ENCODE data around the gene LITAF. TPM values are rescaled to one million over a fixed set of nuclear protein-coding genes. Genes with fewer than 3 reads are reported as not detected.
"Not testable (repeated sequence)": the region's sequence is repeated elsewhere in the genome, so short reads cannot be mapped to it uniquely, and the experiment has no call there.

Gene LITAF
- total RNA-seq, 1 donor from 2014 or later, result 17.2 TPM

- Histone ChIP-seq H3K36me3 (ENCODE audit: control insufficient read depth in 3 of 3, insufficient read depth in 3 of 3, low read length in 3 of 3) (no peaks in the 10 kb centered on the region), H3K9ac (ENCODE audit: low read depth in 1 of 3, low read length in 3 of 3) (no peak overlapping the region), H3K27ac (ENCODE audit: low read depth, low read length) (no peak overlapping the region), H3K27me3 (ENCODE audit: control insufficient read depth in 3 of 3, insufficient read depth in 3 of 3, low read length in 3 of 3) (no peaks in the 10 kb centered on the region), H3K4me1 (ENCODE audit: control insufficient read depth in 3 of 3, insufficient read depth in 3 of 3, low read length in 3 of 3) (peaks cover 0 to 10% (median 8%) of the 10 kb centered on the region in 3 donors), H3K4me3 (ENCODE audit: low read length in 3 of 3) (no peak overlapping the region), H3K9me3 (ENCODE audit: control insufficient read depth in 3 of 3, low read length in 3 of 3) (no peaks in the 10 kb centered on the region)
These were observed 15.6 kb upstream of the LITAF start for GRCh38 chr16:11602321-11602720.

- Histone ChIP-seq H3K27ac (ENCODE audit: low read depth, low read length) (no peak overlapping the region), H3K9me3 (ENCODE audit: control insufficient read depth in 3 of 3, low read length in 3 of 3) (no peaks in the 10 kb centered on the region), H3K9ac (ENCODE audit: low read depth in 1 of 3, low read length in 3 of 3) (no peak overlapping the region), H3K4me1 (ENCODE audit: control insufficient read depth in 3 of 3, insufficient read depth in 3 of 3, low read length in 3 of 3) (peaks cover 0 to 11% (median 4%) of the 10 kb centered on the region in 3 donors), H3K36me3 (ENCODE audit: control insufficient read depth in 3 of 3, insufficient read depth in 3 of 3, low read length in 3 of 3) (no peaks in the 10 kb centered on the region), H3K4me3 (ENCODE audit: low read length in 3 of 3) (no peak overlapping the region), H3K27me3 (ENCODE audit: control insufficient read depth in 3 of 3, insufficient read depth in 3 of 3, low read length in 3 of 3) (no peaks in the 10 kb centered on the region)
These were observed 15.2 kb upstream of the LITAF start for GRCh38 chr16:11601911-11602310.

DNA sequence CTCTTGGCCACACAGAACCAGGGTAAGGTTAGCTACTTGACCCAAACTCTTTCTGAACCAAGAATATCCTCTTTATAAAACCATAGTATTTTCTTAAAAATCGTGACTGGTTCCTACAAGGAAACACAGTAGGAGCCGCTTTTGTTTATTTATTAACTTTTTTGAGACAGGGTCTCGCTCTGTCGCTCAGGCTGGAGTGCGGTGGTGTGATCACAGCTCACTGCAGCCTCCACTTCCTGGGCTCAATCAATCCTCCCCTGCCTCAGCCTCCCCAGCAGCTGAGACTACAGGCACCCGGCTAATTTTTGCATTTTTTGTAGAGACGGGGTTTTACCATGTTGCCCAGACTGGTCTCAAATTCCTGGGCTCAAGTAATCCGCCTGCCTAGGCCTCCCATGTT, 14.7 kb upstream of the LITAF start:
- Histone ChIP-seq H3K27ac (ENCODE audit: low read depth, low read length) (no peak overlapping the region), H3K4me3 (ENCODE audit: low read length in 3 of 3) (no peak overlapping the region), H3K9me3 (ENCODE audit: control insufficient read depth in 3 of 3, low read length in 3 of 3) (no peaks in the 10 kb centered on the region), H3K9ac (ENCODE audit: low read depth in 1 of 3, low read length in 3 of 3) (no peak overlapping the region), H3K27me3 (ENCODE audit: control insufficient read depth in 3 of 3, insufficient read depth in 3 of 3, low read length in 3 of 3) (no peaks in the 10 kb centered on the region), H3K36me3 (ENCODE audit: control insufficient read depth in 3 of 3, insufficient read depth in 3 of 3, low read length in 3 of 3) (no peaks in the 10 kb centered on the region), H3K4me1 (ENCODE audit: control insufficient read depth in 3 of 3, insufficient read depth in 3 of 3, low read length in 3 of 3) (peaks cover 0 to 11% (median 0%) of the 10 kb centered on the region in 3 donors)

DNA sequence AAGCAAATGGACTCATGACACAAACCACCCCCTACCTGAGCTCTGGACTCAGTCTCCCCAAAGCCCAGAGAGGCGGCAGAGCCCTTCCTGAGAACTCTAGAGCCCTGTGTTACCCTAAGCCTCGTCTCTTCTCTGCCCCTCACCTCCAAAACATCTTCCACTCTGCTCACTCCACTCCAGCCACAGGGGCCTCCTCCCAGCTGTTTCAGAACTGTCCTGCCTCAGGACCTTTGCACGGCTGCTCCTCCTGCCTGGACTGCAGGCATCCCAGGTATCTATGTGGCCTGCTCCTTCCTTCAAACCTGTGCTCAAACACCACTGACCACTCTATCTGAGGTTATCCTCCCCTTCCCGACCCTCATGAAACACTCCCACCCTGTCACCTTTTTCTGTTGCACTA, 12.9 kb upstream of the LITAF start:
- H3K27ac ChIP-seq (ENCODE audit: low read depth, low read length), result no peak overlapping the region
- no peaks in the 10 kb centered on the region for H3K36me3 ChIP-seq (ENCODE audit: control insufficient read depth in 3 of 3, insufficient read depth in 3 of 3, low read length in 3 of 3)
- H3K4me3 ChIP-seq (ENCODE audit: low read length in 3 of 3), result no peak overlapping the region
- no peaks in the 10 kb centered on the region for H3K9me3 ChIP-seq (ENCODE audit: control insufficient read depth in 3 of 3, low read length in 3 of 3)
- H3K4me1 ChIP-seq (ENCODE audit: control insufficient read depth in 3 of 3, insufficient read depth in 3 of 3, low read length in 3 of 3), result peaks cover 0 to 10% (median 2%) of the 10 kb centered on the region in 3 donors
- H3K9ac ChIP-seq (ENCODE audit: low read depth in 1 of 3, low read length in 3 of 3), result no peak overlapping the region
- no peaks in the 10 kb centered on the region for H3K27me3 ChIP-seq (ENCODE audit: control insufficient read depth in 3 of 3, insufficient read depth in 3 of 3, low read length in 3 of 3)

GRCh38 chr16:11597235-11598095, 10.7 kb upstream of the LITAF start:
- H3K4me1 ChIP-seq (ENCODE audit: control insufficient read depth in 3 of 3, insufficient read depth in 3 of 3, low read length in 3 of 3), result peaks cover 0 to 7% (median 2%) of the 10 kb centered on the region in 3 donors
- H3K27ac ChIP-seq (ENCODE audit: low read depth, low read length), result no peak overlapping the region
- H3K9me3 ChIP-seq (ENCODE audit: control insufficient read depth in 3 of 3, low read length in 3 of 3), result no peaks in the 10 kb centered on the region
- H3K36me3 ChIP-seq (ENCODE audit: control insufficient read depth in 3 of 3, insufficient read depth in 3 of 3, low read length in 3 of 3), result no peaks in the 10 kb centered on the region
- H3K9ac ChIP-seq (ENCODE audit: low read depth in 1 of 3, low read length in 3 of 3), result no peak overlapping the region
- H3K4me3 ChIP-seq (ENCODE audit: low read length in 3 of 3), result no peak overlapping the region
- H3K27me3 ChIP-seq (ENCODE audit: control insufficient read depth in 3 of 3, insufficient read depth in 3 of 3, low read length in 3 of 3), result no peaks in the 10 kb centered on the region

DNA sequence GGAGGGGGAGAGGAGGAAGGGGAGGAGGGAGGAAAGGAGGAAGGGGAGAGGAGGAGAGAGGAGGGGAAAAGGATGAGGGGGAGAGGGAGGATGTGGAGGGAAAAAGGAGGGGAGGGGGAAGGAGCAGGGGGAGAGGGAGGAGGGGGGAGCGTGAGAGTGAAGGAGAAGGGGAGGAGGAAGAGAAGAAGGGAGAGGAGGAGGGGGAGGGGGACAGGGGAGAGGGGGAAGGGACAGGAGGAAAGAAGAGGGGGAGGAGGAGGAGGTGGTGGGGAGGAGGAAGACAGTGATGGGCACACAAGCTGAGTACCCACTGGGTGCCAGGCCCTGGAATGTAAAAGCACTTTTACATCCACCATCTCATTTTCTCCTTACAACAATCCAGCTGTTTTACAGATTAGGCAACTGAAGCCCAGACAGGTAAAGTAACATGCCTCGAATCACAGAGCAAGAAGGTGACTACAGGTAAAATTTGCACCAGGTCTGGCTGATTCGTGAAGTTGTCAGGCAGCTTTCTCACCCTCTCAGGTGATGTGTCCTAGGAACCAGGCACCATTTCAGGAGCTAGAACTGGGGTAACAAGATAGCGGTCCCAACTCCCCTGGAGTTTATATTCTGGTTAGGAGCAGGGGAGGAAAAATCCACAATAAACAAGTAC, 10.0 kb upstream of the LITAF start:
- no peaks in the 10 kb centered on the region for H3K36me3 ChIP-seq (ENCODE audit: control insufficient read depth in 3 of 3, insufficient read depth in 3 of 3, low read length in 3 of 3)
- no peaks in the 10 kb centered on the region for H3K27me3 ChIP-seq (ENCODE audit: control insufficient read depth in 3 of 3, insufficient read depth in 3 of 3, low read length in 3 of 3)
- H3K27ac ChIP-seq (ENCODE audit: low read depth, low read length), result no peak overlapping the region
- peaks cover 0 to 7% (median 2%) of the 10 kb centered on the region in 3 donors for H3K4me1 ChIP-seq (ENCODE audit: control insufficient read depth in 3 of 3, insufficient read depth in 3 of 3, low read length in 3 of 3)
- H3K9me3 ChIP-seq (ENCODE audit: control insufficient read depth in 3 of 3, low read length in 3 of 3), result no peaks in the 10 kb centered on the region
- H3K4me3 ChIP-seq (ENCODE audit: low read length in 3 of 3), result no peak overlapping the region
- H3K9ac ChIP-seq (ENCODE audit: low read depth in 1 of 3, low read length in 3 of 3), result no peak overlapping the region

- no peak overlapping the region for H3K4me3 ChIP-seq (ENCODE audit: low read length in 3 of 3)
- H3K4me1 ChIP-seq (ENCODE audit: control insufficient read depth in 3 of 3, insufficient read depth in 3 of 3, low read length in 3 of 3), result peaks cover 0 to 7% (median 2%) of the 10 kb centered on the region in 3 donors
- H3K9me3 ChIP-seq (ENCODE audit: control insufficient read depth in 3 of 3, low read length in 3 of 3), result no peaks in the 10 kb centered on the region
- no peaks in the 10 kb centered on the region for H3K36me3 ChIP-seq (ENCODE audit: control insufficient read depth in 3 of 3, insufficient read depth in 3 of 3, low read length in 3 of 3)
- no peak overlapping the region for H3K27ac ChIP-seq (ENCODE audit: low read depth, low read length)
- H3K27me3 ChIP-seq (ENCODE audit: control insufficient read depth in 3 of 3, insufficient read depth in 3 of 3, low read length in 3 of 3), result no peaks in the 10 kb centered on the region
- H3K9ac ChIP-seq (ENCODE audit: low read depth in 1 of 3, low read length in 3 of 3), result no peak overlapping the region
These were observed 6.9 kb upstream of the LITAF start for GRCh38 chr16:11593581-11593980.

- H3K27me3 ChIP-seq (ENCODE audit: control insufficient read depth in 3 of 3, insufficient read depth in 3 of 3, low read length in 3 of 3); H3K9me3 ChIP-seq (ENCODE audit: control insufficient read depth in 3 of 3, low read length in 3 of 3); H3K9ac ChIP-seq (ENCODE audit: low read depth in 1 of 3, low read length in 3 of 3); H3K36me3 ChIP-seq (ENCODE audit: control insufficient read depth in 3 of 3, insufficient read depth in 3 of 3, low read length in 3 of 3); H3K4me1 ChIP-seq (ENCODE audit: control insufficient read depth in 3 of 3, insufficient read depth in 3 of 3, low read length in 3 of 3); H3K27ac ChIP-seq (ENCODE audit: low read depth, low read length); H3K4me3 ChIP-seq (ENCODE audit: low read length in 3 of 3): not testable (repeated sequence)
These were observed 6.4 kb upstream of the LITAF start for GRCh38 chr16:11593076-11593475.

DNA sequence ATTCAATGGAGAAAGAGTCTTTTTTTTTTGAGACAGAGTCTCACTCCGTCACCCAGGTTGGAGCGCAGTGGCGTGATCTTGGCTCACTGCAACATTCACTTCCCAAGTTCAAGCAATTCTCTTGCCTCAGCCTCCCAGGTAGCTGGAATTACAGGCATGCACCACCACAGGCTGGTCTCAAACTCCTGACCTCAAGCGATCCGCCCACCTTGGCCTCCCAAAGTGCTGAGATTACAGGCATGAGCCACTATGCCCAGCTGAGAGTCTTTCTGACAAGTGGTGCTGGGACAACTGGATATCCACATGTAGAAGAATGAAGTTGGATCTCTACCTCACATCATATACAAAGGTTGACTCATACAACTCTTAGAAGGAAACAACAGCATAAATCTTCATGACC, 4.9 kb upstream of the LITAF start:
- H3K27ac ChIP-seq (ENCODE audit: low read depth, low read length); H3K36me3 ChIP-seq (ENCODE audit: control insufficient read depth in 3 of 3, insufficient read depth in 3 of 3, low read length in 3 of 3); H3K27me3 ChIP-seq (ENCODE audit: control insufficient read depth in 3 of 3, insufficient read depth in 3 of 3, low read length in 3 of 3); H3K9ac ChIP-seq (ENCODE audit: low read depth in 1 of 3, low read length in 3 of 3); H3K9me3 ChIP-seq (ENCODE audit: control insufficient read depth in 3 of 3, low read length in 3 of 3); H3K4me3 ChIP-seq (ENCODE audit: low read length in 3 of 3): not testable (repeated sequence)
- peaks cover 4 to 13% (median 6%) of the 10 kb centered on the region in 3 donors for H3K4me1 ChIP-seq (ENCODE audit: control insufficient read depth in 3 of 3, insufficient read depth in 3 of 3, low read length in 3 of 3)

DNA sequence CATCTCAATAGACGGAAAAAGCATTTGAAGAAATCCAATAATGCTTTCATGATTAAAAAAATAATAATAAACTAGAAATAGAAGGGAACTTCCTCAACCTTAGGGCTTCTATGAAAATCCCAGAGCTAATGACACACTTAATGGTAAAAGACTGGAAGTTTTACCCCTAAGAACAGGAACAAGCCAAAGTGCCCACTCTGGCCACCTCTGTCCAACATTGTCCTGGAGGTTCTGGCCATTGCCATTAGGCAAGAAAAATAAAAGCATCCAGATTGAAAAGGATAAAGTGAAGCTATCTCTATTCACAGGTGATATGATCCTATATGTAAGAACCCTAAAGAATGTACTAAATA, 2.5 kb upstream of the LITAF start:
- H3K36me3 ChIP-seq (ENCODE audit: control insufficient read depth in 3 of 3, insufficient read depth in 3 of 3, low read length in 3 of 3), result no peaks in the 10 kb centered on the region
- H3K27me3 ChIP-seq (ENCODE audit: control insufficient read depth in 3 of 3, insufficient read depth in 3 of 3, low read length in 3 of 3), result no peaks in the 10 kb centered on the region
- peaks cover 10 to 24% (median 21%) of the 10 kb centered on the region in 3 donors for H3K4me1 ChIP-seq (ENCODE audit: control insufficient read depth in 3 of 3, insufficient read depth in 3 of 3, low read length in 3 of 3)

More for the DNA sequence above, 2.5 kb upstream of the LITAF start:
- Histone ChIP-seq H3K4me3 (ENCODE audit: low read length in 3 of 3) (no peak overlapping the region), H3K9me3 (ENCODE audit: control insufficient read depth in 3 of 3, low read length in 3 of 3) (no peaks in the 10 kb centered on the region), H3K9ac (ENCODE audit: low read depth in 1 of 3, low read length in 3 of 3) (no peak overlapping the region), H3K27ac (ENCODE audit: low read depth, low read length) (no peak overlapping the region)
